SKM-1 (cell line): ENCODE measurements around the gene PSMD9.
"Not testable (repeated sequence)": the region's sequence is repeated elsewhere in the genome, so short reads cannot be mapped to it uniquely, and the experiment has no call there.

Source experiments
- DNase-seq: peaks from one replicate; lab custom pipeline; 2025; ENCODE audit not compliant: unreplicated experiment; lab: John Stamatoyannopoulos, UW

Gene PSMD9

GRCh38 chr12:121917950-121918678 lies 29.5 kb downstream of the PSMD9 start, which contains the start of gene CFAP251:
Gene CFAP251, plus strand, starts transcription at chr12:121918592. Its CDS starts 2,714 bp downstream, at chr12:121921306.
- peak; percentile 55 for DNase-seq

- no peak for DNase-seq
Measured at GRCh38 chr12:121918679-121919038, 30.1 kb downstream of the PSMD9 start.

- no peak for DNase-seq
Measured at GRCh38 chr12:121921066-121921465, 32.5 kb downstream of the PSMD9 start.

DNA sequence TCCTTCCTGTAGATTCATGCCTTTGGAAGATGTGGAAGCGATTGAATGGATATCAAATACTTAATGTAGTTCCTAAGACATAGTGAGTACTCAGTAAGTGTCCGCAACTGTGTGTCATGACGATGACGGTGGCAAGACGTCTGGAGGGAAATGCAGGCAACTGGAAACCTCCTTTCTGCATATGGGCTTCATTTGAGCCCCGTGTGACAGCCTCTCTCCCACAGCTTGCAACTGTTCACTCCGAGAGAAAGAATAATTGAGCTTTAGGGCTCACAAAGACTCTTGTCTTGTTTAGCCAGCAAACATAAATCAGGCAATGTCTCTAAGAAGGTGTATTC lies 36.7 kb downstream of the PSMD9 start:
- DNase-seq = no peak

GRCh38 chr12:121926874-121927706 lies 38.5 kb downstream of the PSMD9 start:
- peak; percentile 23 for DNase-seq

- no peak for DNase-seq
Measured at GRCh38 chr12:121927813-121928212, 39.2 kb downstream of the PSMD9 start.

DNA sequence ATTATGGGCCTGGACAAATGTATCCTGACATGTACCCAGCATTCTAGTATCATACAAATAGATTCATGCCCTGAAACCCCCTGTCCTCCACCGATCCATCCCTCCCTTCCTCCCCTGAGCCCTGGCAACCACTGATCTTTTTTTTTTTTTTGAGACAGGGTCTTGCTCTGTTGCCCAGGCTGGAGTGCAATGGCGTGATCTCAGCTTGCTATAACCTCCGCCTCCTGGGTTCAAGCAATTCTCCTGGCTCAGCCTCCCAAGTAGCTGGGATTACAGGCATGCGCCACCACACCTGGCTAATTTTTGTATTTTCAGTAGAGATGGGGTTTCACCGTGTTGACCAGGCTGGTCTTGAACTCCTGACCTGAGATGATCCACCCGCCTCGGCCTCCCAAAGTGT lies 41.0 kb downstream of the PSMD9 start:
- DNase-seq = not testable (repeated sequence)

- no peak for DNase-seq
Measured at GRCh38 chr12:121930862-121931261, 42.3 kb downstream of the PSMD9 start.

GRCh38 chr12:121932176-121932536 lies 43.6 kb downstream of the PSMD9 start:
- no peak for DNase-seq

- no peak for DNase-seq
Measured at GRCh38 chr12:121932914-121933521, 44.4 kb downstream of the PSMD9 start.

- no peak for DNase-seq
Measured at GRCh38 chr12:121933522-121934308, 45.1 kb downstream of the PSMD9 start.

GRCh38 chr12:121934309-121934664 lies 45.7 kb downstream of the PSMD9 start:
- no peak for DNase-seq

GRCh38 chr12:121937654-121938053 lies 49.1 kb downstream of the PSMD9 start:
- DNase-seq = no peak

DNA sequence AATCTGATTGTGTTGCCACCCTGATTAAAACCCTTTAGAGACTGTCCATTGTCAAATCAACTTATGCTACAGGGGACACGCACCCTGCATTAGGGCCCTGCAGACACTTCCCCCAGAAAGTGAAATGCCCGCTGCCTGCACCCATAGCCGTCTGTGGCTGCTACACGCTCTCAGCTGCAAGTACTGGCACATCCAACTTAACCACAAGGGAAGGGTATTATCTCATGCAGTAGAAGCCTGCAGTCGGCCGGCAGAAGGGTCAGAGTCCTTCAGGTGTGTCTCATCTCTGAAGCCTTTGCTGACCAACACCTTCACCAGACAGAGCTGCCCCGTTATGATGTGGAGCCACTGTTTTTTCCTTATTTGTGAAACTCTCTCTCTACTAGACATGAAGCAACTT lies 50.6 kb downstream of the PSMD9 start:
- no peak for DNase-seq

GRCh38 chr12:121939992-121940766 lies 51.6 kb downstream of the PSMD9 start:
- DNase-seq = no peak

DNA sequence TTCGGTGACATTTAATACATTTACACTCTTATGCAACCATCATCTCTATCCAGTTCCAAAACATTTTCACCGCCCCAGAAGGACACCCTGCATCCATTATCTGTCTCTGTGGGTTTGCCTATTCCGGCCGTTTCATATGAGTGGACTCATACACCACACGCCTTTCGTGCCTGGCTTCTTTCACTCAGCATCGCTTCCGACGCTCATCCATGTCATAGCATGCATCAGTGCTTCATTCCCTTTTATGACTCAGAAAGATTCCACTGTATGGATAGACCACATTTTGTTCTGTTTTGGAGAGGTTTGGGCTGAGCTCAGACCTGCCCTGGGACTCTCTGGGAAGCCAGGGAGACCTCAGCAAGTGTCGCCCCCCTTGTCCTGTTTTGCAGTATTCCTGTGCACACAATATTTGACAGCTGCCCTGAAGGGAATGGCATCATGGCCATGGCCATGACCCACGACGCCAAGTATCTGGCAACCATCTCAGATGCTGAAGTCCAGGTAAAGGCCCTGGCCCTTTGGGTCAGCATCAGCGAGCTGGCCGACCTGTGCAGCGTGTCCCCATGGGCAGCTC lies 53.6 kb downstream of the PSMD9 start:
- DNase-seq = no peak

- DNase-seq = no peak
Measured at GRCh38 chr12:121943926-121944325, 55.3 kb downstream of the PSMD9 start.

DNA sequence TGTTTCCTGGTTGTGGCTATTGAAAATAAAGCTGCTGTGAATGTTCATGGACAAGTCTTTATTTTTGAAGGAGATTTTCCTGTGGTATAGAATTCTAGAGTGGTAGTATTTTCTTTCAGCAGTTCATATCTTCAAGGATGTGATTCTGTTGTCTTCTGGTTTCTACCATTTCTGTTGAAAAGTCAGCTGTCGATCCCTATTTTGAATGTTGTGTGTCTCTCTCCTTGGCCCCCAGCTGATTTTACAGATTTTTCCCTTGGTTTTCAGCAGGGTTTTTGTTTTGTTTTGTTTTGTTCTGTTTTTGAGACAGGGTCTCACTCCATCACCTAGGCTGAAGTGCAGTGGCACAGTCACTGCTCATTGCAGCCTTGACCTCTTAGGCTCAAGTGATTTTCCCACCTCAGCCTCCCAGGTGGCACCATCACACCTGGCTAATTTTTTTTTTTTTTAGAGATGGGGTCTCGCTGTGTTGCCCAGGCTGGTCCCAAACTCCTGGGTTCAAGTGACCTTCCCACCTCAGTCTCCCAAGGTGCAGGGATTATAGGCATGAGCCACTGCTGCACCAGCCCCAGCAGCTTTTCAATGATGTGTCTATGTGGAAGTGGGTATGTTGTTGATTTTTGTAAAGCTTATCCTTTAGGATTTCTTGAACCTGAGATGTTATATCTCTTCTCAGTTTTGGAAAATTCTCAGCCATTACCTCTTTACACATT lies 57.9 kb downstream of the PSMD9 start:
- no peak for DNase-seq

DNA sequence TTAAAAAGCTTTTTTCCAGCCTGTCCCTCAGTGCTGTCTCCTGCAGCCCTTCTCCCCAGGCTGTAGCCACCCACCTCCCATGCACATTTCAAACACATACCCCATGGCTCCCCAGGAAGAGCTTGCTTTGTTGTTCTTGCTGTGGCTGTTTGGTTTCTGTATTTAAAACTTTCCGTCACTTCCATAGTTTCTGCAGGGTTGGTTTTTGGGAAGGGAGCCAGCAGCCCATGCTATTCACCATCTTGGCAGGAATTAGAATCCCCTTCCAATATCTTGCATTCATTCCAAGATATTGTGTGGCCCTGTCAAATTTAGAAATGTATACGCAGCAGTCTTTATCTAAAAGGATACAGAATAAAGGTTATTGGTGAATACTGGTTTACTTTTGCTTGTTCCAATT lies 59.4 kb downstream of the PSMD9 start:
- no peak for DNase-seq
